Measurements from ENCODE around the gene CGB7. TPM values are rescaled to one million over a fixed set of nuclear protein-coding genes. Genes with fewer than 3 reads are reported as not detected.
"Not testable (repeated sequence)": the region's sequence is repeated elsewhere in the genome, so short reads cannot be mapped to it uniquely, and the experiment has no call there.

Gene CGB7
- total RNA-seq, 1 donor from 2014 or later, result not detected

GRCh38 chr19:49043548-49043947 is 14.0 kb downstream of the CGB7 start, which contains the start of gene CGB5:
CGB5 (plus strand) TSS chr19:49043848; CDS start chr19:49044210, 362 bp downstream.
- FAIRE-seq; DNase-seq (ENCODE audit: low spot score in 2 of 2): not testable (repeated sequence)

- FAIRE-seq; DNase-seq (ENCODE audit: low spot score in 2 of 2): not testable (repeated sequence)
Observed at GRCh38 chr19:49042666-49043065, 14.9 kb downstream of the CGB7 start.

- DNase-seq (ENCODE audit: low spot score in 2 of 2), result no peak
Observed at GRCh38 chr19:49042177-49042576, 15.4 kb downstream of the CGB7 start.

GRCh38 chr19:49039736-49040135 is 17.8 kb downstream of the CGB7 start:
- DNase-seq (ENCODE audit: low spot score in 2 of 2); FAIRE-seq: not testable (repeated sequence)

More at GRCh38 chr19:49042177-49042576, 15.4 kb downstream of the CGB7 start:
- no peak for FAIRE-seq

GRCh38 chr19:49038557-49039276 is 18.8 kb downstream of the CGB7 start:
- FAIRE-seq; DNase-seq (ENCODE audit: low spot score in 2 of 2): not testable (repeated sequence)

GRCh38 chr19:49038111-49038510 is 19.4 kb downstream of the CGB7 start:
- not testable (repeated sequence) for DNase-seq (ENCODE audit: low spot score in 2 of 2); FAIRE-seq

- not testable (repeated sequence) for DNase-seq (ENCODE audit: low spot score in 2 of 2); FAIRE-seq
Observed at GRCh38 chr19:49036815-49037214, 20.7 kb downstream of the CGB7 start, which contains the start of gene CGB1. CGB1 (minus strand) TSS chr19:49036895; CDS start chr19:49036711, 184 bp downstream.

GRCh38 chr19:49031642-49032301 is 25.8 kb downstream of the CGB7 start, which contains the start of gene CGB2:
CGB2 (plus strand) TSS chr19:49031890; CDS start chr19:49032096, 206 bp downstream.
- not testable (repeated sequence) for DNase-seq (ENCODE audit: low spot score in 2 of 2); FAIRE-seq

GRCh38 chr19:49030323-49030722 is 27.2 kb downstream of the CGB7 start:
- not testable (repeated sequence) for DNase-seq (ENCODE audit: low spot score in 2 of 2); FAIRE-seq

- not testable (repeated sequence) for FAIRE-seq; DNase-seq (ENCODE audit: low spot score in 2 of 2)
Observed at GRCh38 chr19:49029749-49030148, 27.8 kb downstream of the CGB7 start.

- not testable (repeated sequence) for FAIRE-seq; DNase-seq (ENCODE audit: low spot score in 2 of 2)
Observed at GRCh38 chr19:49028686-49029085, 28.9 kb downstream of the CGB7 start.

GRCh38 chr19:49025599-49025998 is 31.9 kb downstream of the CGB7 start:
- not testable (repeated sequence) for FAIRE-seq; DNase-seq (ENCODE audit: low spot score in 2 of 2)

- DNase-seq (ENCODE audit: low spot score in 2 of 2); FAIRE-seq: not testable (repeated sequence)
Observed at GRCh38 chr19:49025088-49025487, 32.5 kb downstream of the CGB7 start.

GRCh38 chr19:49024233-49024632 is 33.3 kb downstream of the CGB7 start, which contains the start of gene CGB3:
CGB3 (minus strand) TSS chr19:49024333; CDS start chr19:49023971, 362 bp downstream.
- not testable (repeated sequence) for FAIRE-seq

GRCh38 chr19:49022116-49022515 is 35.4 kb downstream of the CGB7 start:
- no peak for DNase-seq (ENCODE audit: low spot score in 2 of 2)
- no peak for FAIRE-seq

More at GRCh38 chr19:49024233-49024632, 33.3 kb downstream of the CGB7 start, which contains the start of gene CGB3:
- not testable (repeated sequence) for DNase-seq (ENCODE audit: low spot score in 2 of 2)

GRCh38 chr19:49020931-49021895 is 36.3 kb downstream of the CGB7 start:
- DNase-seq (ENCODE audit: low spot score in 2 of 2) (no peak), FAIRE-seq (no peak)

GRCh38 chr19:49020342-49020741 is 37.2 kb downstream of the CGB7 start:
- FAIRE-seq (no peak), DNase-seq (ENCODE audit: low spot score in 2 of 2) (no peak)

GRCh38 chr19:49019242-49019932 is 38.2 kb downstream of the CGB7 start:
- DNase-seq (ENCODE audit: low spot score in 2 of 2) (peak in 1 of 2 donors; percentile 66), FAIRE-seq (no peak)

Data from frontal cortex (tissue), 4 donors.